Measurements from ENCODE around the gene PARPBP. TPM values are rescaled to one million over a fixed set of nuclear protein-coding genes. Genes with fewer than 3 reads are reported as not detected.
A peak's percentile ranks its signal among the peaks of the same experiment; 100 is the strongest.
"Not testable (repeated sequence)": the region's sequence is repeated elsewhere in the genome, so short reads cannot be mapped to it uniquely, and the experiment has no call there.

The PARPBP gene
- polyA plus RNA-seq, 6 donors from 2014 or later: 2.3 to 3.0 (median 2.6) TPM

DNA sequence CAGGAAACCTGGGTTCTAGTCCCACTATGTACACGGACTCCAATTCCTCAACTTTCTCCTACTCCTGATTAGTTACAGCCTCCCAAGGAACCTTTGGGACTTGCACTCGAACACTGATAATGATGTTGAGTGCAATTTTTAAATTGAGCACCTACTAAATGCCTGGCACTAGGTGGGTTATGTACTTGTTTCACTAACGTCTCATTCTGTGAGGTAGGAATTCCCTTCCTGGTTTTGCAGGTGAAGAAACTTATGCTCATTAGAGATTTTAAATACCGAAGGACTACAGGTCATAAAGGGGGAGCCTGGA lies 536 bp downstream of the PARPBP start:
- H3K9me3 Mint-ChIP-seq: no peaks in the 10 kb centered on the region
- ATAC-seq (ENCODE audit: low read depth in 2 of 2): no peak
- H3K4me3 Mint-ChIP-seq: peak overlapping the region; percentile 87 to 97 (median 96)
- peaks cover 0 to 1% of the 10 kb centered on the region in 2 donors for H3K36me3 Mint-ChIP-seq
- no peak for DNase-seq
- H3K27ac Mint-ChIP-seq: peak overlapping the region; percentile 86 to 98 (median 94)
- H3K4me1 Mint-ChIP-seq: peaks cover 9 to 22% (median 19%) of the 10 kb centered on the region in 3 donors
- no peaks in the 10 kb centered on the region for H3K27me3 Mint-ChIP-seq

DNA sequence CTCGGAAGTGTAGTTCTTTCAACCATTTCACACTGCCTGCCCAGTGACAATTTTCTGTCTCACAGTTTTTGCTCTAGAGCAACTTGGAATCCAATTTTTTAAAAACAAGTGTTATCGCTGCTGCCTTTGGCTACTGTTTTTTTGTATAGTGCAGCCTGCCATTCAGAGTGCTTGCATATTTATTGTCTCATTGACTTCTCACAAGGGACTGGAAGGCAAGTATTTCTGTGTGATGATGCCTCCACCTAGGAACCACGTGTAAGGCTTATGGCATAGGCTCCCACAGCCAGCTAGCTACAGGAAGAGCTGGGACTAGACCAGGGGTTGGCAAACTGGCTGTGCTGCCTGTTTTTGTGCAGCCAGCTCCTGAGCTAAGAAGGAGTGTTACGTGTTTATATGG lies 903 bp downstream of the PARPBP start:
- no peaks in the 10 kb centered on the region for H3K9me3 Mint-ChIP-seq
- no peak for DNase-seq
- H3K36me3 Mint-ChIP-seq: no peaks in the 10 kb centered on the region
- peaks cover 9 to 22% (median 19%) of the 10 kb centered on the region in 3 donors for H3K4me1 Mint-ChIP-seq
- peak overlapping the region; percentile 87 to 97 (median 96) for H3K4me3 Mint-ChIP-seq
- no peaks in the 10 kb centered on the region for H3K27me3 Mint-ChIP-seq
- no peak for ATAC-seq (ENCODE audit: low read depth in 2 of 2)
- H3K27ac Mint-ChIP-seq: peak overlapping the region in 4 of 6 donors; percentile 68 to 98 (median 94)

DNA sequence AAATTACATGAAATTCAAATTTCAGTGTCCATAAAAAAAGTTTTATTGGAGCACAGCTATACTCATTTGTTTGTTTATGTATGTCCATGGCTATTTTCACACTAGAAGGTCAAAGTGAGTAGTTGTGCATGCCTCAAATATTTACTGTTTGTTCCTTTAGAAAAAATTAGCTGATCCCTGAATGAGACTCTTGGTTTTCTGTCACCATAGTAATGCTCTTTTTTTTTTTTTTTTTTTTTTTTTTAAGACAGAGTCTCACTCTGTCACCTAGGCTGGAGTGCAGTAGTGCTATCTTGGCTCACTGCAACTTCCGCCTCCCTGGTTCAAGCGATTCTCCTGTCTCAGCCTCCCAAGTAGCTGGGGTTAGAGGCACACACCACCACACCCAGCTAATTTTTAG lies 1.3 kb downstream of the PARPBP start:
- peak overlapping the region in 1 of 6 donors; percentile 60 for H3K27ac Mint-ChIP-seq
- peak overlapping the region in 5 of 8 donors; percentile 5 to 96 (median 92) for H3K4me3 Mint-ChIP-seq
- H3K36me3 Mint-ChIP-seq; H3K27me3 Mint-ChIP-seq; H3K9me3 Mint-ChIP-seq; DNase-seq; ATAC-seq (ENCODE audit: low read depth in 2 of 2): not testable (repeated sequence)
- peaks cover 9 to 22% (median 19%) of the 10 kb centered on the region in 3 donors for H3K4me1 Mint-ChIP-seq

DNA sequence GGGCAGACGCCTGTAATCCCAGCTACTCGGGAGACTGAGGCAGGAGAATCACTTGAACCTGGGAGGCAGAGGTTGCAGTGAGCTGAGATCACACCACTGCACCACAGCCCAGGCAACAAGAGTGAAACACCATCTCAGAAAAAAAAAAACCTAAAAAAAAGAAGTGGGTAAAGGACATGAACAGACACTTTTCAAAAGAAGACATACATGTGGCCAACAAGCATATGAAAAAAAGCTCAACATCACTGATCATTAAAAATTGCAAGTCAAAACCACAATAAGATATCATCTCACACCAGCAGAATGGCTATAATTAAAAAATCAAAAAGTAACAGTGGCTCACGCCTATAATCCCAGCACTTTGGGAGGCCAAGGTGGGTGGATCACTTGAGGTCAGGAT lies 10.7 kb downstream of the PARPBP start:
- not testable (repeated sequence) for H3K9me3 Mint-ChIP-seq; H3K4me3 Mint-ChIP-seq; ATAC-seq (ENCODE audit: low read depth in 2 of 2)

DNA sequence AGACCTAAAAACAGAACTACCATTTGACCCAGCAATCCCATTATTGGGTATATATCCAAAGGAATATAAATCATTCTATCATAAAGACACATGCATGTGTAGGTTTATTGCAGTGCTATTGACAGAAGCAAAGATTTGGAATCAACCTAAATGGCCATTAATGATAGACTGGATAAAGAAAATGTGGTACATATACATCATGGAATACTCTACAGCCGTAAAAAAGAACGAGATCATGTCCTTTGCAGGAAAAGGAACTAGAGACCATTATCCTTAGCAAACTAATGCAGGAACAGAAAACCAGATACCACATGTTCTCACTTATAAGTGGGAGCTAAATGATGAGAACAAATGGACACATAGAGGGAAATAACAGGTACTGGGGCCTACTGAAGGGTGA lies 11.5 kb downstream of the PARPBP start:
- not testable (repeated sequence) for DNase-seq; H3K27me3 Mint-ChIP-seq; H3K27ac Mint-ChIP-seq; H3K4me1 Mint-ChIP-seq; H3K9me3 Mint-ChIP-seq; H3K4me3 Mint-ChIP-seq; H3K36me3 Mint-ChIP-seq; ATAC-seq (ENCODE audit: low read depth in 2 of 2)

More for the DNA sequence above, 10.7 kb downstream of the PARPBP start:
- H3K36me3 Mint-ChIP-seq, H3K27me3 Mint-ChIP-seq, H3K4me1 Mint-ChIP-seq, H3K27ac Mint-ChIP-seq, DNase-seq: not testable (repeated sequence)

DNA sequence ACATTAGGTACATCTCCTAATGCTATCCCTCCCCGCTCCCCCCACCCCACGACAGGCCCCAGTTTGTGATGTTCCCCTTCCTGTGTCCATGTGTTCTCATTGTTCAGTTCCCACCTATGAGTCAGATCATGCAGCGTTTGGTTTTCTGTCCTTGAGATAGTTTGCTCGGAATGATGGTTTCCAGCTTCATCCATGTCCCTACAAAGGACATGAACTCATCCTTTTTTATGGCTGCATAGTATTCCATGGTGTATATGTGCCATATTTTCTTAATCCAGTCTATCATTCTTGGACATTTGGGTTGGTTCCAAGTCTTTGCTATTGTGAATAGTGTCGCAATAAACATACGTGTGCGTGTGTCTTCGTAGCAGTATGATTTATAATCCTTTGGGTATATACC lies 17.6 kb downstream of the PARPBP start:
- not testable (repeated sequence) for H3K36me3 Mint-ChIP-seq; H3K4me3 Mint-ChIP-seq; H3K4me1 Mint-ChIP-seq; ATAC-seq (ENCODE audit: low read depth in 2 of 2); H3K27ac Mint-ChIP-seq; DNase-seq; H3K27me3 Mint-ChIP-seq
- H3K9me3 Mint-ChIP-seq: peaks cover 0 to 10% (median 0%) of the 10 kb centered on the region in 7 donors

DNA sequence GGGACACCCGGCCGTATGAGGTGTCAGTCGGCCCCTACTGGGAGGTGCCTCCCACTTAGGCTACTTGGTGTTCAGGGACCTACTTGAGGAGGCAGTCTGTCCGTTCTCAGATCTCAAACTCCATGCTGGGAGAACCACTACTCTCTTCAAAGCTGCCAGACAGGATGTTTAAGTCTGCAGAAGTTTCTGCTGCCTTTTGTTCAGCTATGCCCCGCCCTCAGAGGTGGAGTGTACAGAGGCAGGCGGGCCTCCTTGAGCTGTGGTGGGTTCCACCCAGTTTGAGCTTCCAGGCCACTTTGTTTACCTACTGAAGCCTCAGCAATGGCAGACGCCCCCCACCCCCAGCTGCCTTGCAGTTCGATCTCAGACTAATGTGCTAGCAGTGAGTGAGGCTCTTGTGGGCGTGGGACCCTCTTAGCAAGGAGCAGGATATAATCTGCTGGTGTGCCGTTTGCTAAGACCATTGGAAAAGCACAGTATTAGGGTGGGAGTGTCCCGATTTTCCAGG lies 22.9 kb downstream of the PARPBP start:
- not testable (repeated sequence) for H3K27ac Mint-ChIP-seq; ATAC-seq (ENCODE audit: low read depth in 2 of 2); H3K36me3 Mint-ChIP-seq; DNase-seq; H3K4me1 Mint-ChIP-seq; H3K4me3 Mint-ChIP-seq; H3K27me3 Mint-ChIP-seq
- H3K9me3 Mint-ChIP-seq: peaks cover 0 to 12% (median 0%) of the 10 kb centered on the region in 7 donors

DNA sequence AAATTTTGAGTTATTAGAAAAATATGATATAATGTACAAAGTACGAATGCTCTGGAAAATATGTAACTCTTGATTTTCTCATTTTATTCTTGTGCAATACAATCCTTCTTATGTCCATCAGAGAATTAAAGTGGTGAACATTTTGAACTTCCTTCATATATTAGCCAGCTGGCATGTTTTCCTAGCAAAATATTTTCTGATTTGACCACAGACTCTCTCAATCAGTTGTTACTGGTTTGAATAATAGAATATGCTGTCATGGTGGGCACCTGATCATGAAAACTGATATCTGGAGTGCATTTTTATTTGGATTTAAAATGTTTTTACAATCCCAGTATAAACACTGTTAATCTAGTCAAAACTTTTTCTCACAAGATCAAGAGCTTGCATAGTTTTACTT lies 24.2 kb downstream of the PARPBP start:
- H3K9me3 Mint-ChIP-seq: peaks cover 0 to 2% (median 0%) of the 10 kb centered on the region in 7 donors
- H3K27me3 Mint-ChIP-seq: no peaks in the 10 kb centered on the region
- no peaks in the 10 kb centered on the region for H3K36me3 Mint-ChIP-seq
- DNase-seq: no peak
- H3K4me3 Mint-ChIP-seq: no peak overlapping the region
- no peak for ATAC-seq (ENCODE audit: low read depth in 2 of 2)
- H3K27ac Mint-ChIP-seq: no peak overlapping the region
- H3K4me1 Mint-ChIP-seq: no peaks in the 10 kb centered on the region

DNA sequence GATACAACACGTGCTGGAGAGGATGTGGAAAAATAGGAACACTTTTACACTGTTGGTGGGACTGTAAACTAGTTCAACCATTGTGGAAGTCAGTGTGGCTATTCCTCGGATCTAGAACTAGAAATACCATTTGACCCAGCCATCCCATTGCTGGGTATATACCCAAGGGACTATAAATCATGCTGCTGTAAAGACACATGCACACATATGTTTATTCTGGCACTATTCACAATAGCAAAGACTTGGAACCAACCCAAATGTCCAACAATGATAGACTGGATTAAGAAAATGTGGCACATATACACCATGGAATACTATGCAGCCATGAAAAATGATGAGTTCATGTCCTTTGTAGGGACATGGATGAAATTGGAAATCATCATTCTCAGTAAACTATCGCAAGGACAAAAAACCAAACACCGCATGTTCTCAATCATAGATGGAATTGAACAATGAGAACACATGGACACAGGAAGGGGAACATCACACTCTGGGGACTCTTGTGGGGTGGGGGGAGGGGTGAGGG lies 27.1 kb downstream of the PARPBP start:
- H3K9me3 Mint-ChIP-seq; H3K27ac Mint-ChIP-seq; DNase-seq; H3K4me3 Mint-ChIP-seq; H3K36me3 Mint-ChIP-seq; H3K4me1 Mint-ChIP-seq; H3K27me3 Mint-ChIP-seq; ATAC-seq (ENCODE audit: low read depth in 2 of 2): not testable (repeated sequence)

DNA sequence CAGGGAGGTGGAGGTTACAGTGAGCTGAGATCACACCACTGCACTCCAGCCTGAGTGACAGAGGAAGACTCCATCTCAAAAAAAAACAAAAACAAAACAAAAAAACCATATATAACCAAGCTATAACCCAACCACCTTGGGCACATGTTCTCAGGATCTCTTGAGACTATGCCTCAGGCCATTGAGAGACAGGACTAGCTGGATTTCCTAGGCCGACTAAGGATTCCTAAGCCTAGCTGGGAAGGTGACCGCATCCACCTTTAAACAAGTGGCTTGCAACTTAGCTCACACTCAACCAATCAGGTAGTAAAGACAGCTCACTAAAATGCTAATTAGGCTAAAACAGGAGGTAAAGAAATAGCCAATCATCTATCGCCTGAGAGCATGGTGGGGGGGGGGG lies 35.2 kb downstream of the PARPBP start:
- not testable (repeated sequence) for H3K4me1 Mint-ChIP-seq; H3K4me3 Mint-ChIP-seq; H3K27ac Mint-ChIP-seq; ATAC-seq (ENCODE audit: low read depth in 2 of 2); H3K9me3 Mint-ChIP-seq; H3K27me3 Mint-ChIP-seq; H3K36me3 Mint-ChIP-seq; DNase-seq

DNA sequence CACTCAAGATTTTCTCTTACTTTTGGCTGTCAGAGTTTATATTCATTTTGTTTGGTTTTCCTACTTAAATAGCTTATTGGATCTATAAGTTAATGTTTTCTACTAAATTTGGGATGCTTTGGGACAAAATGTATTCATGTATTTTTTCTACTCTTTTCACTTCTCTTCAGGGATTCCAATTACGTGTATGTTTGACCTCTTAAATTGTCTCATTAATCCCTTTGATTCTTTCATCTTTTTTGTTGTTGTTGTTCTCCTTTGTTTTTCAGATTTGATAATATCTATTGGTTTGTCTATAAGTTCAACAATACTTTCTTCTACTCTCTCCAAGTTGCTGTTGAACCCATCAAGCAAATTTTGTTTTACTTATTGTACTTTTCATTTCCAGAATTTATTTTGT lies 43.4 kb downstream of the PARPBP start:
- H3K36me3 Mint-ChIP-seq: no peaks in the 10 kb centered on the region
- H3K27ac Mint-ChIP-seq: no peak overlapping the region
- ATAC-seq (ENCODE audit: low read depth in 2 of 2) (no peak), DNase-seq (no peak)
- H3K9me3 Mint-ChIP-seq: no peaks in the 10 kb centered on the region
- H3K4me1 Mint-ChIP-seq: no peaks in the 10 kb centered on the region
- H3K27me3 Mint-ChIP-seq: no peaks in the 10 kb centered on the region
- no peak overlapping the region for H3K4me3 Mint-ChIP-seq

DNA sequence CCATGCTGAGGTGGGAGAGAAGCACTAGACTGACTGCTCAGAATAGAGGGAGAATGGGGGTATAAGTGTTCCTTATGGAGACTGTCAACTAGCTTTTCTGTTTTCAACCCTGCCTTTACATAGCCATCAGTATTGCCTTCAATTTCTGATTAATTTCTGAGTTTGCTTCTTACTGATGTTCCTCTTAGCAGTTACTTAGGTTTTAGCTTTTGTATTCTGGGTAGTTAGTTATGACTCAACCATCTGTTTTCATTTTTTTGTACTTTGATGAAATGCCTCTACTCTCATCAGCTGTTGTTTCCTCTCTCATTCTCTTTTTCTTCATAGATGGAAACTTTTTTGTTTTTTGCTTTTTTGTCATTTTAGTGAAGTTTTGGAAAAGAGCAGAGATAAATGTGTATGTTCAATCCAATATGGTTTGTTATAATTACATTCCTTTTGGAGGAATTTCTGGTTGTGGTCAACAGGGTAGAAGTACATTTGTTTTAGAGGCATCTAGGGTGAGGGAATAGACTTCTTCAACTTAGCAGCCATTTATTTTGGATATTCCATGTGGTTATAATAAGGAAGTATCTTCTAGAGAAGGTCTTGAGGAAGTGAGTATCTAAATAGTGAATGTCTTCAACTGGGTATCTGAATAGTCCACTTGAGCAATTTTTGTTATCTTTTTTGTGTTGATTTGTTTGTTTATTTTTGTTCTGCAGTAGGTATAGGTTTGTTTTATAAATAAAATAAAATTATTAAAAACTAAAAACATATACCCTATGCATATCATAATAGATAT lies 48.0 kb downstream of the PARPBP start:
- no peaks in the 10 kb centered on the region for H3K4me1 Mint-ChIP-seq
- peak overlapping the region in 1 of 6 donors; percentile 49 for H3K27ac Mint-ChIP-seq
- no peak for DNase-seq
- no peaks in the 10 kb centered on the region for H3K36me3 Mint-ChIP-seq
- H3K4me3 Mint-ChIP-seq: no peak overlapping the region
- no peak for ATAC-seq (ENCODE audit: low read depth in 2 of 2)
- no peaks in the 10 kb centered on the region for H3K9me3 Mint-ChIP-seq
- H3K27me3 Mint-ChIP-seq: no peaks in the 10 kb centered on the region

DNA sequence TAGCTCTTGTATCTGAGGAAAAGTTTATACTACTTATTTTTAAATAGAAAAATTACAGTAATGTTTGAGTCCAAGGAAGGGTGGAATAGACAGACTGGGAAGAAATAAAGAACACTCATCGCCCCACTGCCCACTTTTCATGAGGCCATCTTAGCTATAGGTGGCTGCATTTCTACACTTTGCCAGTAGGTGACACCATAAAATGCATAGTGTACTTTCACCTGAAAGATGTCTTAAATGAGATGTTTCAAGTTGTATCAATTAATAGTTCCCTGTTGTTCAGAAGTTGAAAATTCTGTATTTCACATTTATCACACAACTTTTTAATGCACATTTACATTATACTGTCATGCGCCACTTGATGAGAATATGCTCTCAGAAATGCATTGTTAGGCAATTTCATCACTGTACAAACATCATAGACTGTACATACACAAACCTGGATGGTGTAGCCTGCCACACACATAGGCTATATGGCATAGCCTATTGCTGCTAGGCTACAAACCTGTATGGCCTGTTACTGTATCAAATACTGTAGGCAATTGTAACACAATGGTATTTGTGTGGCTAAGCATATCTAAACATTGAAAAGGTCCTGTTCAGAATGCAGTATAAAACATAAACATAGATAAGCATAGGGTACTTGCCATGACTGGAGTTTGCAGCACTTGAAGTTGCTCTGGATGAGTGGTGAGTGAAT lies 50.1 kb downstream of the PARPBP start:
- Mint-ChIP-seq H3K27ac (no peak overlapping the region), H3K36me3 (no peaks in the 10 kb centered on the region), H3K9me3 (no peaks in the 10 kb centered on the region), H3K4me1 (no peaks in the 10 kb centered on the region), H3K4me3 (no peak overlapping the region), H3K27me3 (no peaks in the 10 kb centered on the region)
- peak; percentile 12 for DNase-seq
- peak in 1 of 2 donors; percentile 57 for ATAC-seq (ENCODE audit: low read depth in 2 of 2)

DNA sequence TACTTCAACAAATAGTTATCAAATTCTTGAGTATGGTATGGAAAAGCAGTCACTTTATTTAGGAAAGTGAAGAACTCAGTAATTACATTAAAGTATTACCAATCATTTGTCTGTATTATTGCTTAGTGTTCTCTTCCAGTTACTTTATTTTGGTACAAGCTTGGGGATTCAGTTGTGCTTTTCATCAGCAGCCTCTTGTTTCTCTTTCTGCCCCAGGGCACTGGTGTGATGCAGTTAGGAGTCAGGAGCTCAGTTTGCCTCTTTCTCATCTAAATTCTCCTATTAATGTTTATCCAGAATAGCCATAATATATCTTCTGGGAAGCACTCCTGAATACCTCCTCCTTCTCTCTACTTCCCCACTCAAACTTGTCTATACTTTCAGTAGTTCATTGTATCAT lies 52.0 kb downstream of the PARPBP start:
- Mint-ChIP-seq H3K4me1 (no peaks in the 10 kb centered on the region), H3K27me3 (no peaks in the 10 kb centered on the region), H3K27ac (peak overlapping the region in 2 of 6 donors; percentile 30 to 76), H3K9me3 (no peaks in the 10 kb centered on the region), H3K4me3 (no peak overlapping the region), H3K36me3 (no peaks in the 10 kb centered on the region)
- no peak for ATAC-seq (ENCODE audit: low read depth in 2 of 2)
- no peak for DNase-seq
